ENCODE results near the gene FADS2. TPM values are rescaled to one million over a fixed set of nuclear protein-coding genes. Genes with fewer than 3 reads are reported as not detected.
A peak's percentile ranks its signal among the peaks of the same experiment; 100 is the strongest.

Gene FADS2
- total RNA-seq, 1 experiment from 2014 or later: 20.6 TPM

- peaks cover 5% of the 10 kb centered on the region for H3K36me3 Mint-ChIP-seq (ENCODE audit: insufficient read depth, unreplicated experiment)
- POLR2A ChIA-PET: interaction anchor here (0.6 to 1.7 kb wide), 3 partner anchors 12 to 169 kb away, joined by 4 to 5 read pairs (median 4); partner anchors contain the start of gene TMEM258
- CTCF ChIA-PET: interaction anchor here (0.6 to 1.3 kb wide), 8 partner anchors 11 to 342 kb away, joined by 3 to 5 read pairs (median 3); no protein-coding TSS in a partner anchor
These were observed 48.2 kb upstream of the FADS2 start for GRCh38 chr11:61779666-61780525.

GRCh38 chr11:61780581-61781162, 47.4 kb upstream of the FADS2 start:
- no peak overlapping the region for H3K4me3 Mint-ChIP-seq (ENCODE audit: unreplicated experiment)
- ChIA-PET CTCF (interaction anchor here (0.6 to 1.1 kb wide), 7 partner anchors 10 to 341 kb away, joined by 3 to 5 read pairs (median 3); no protein-coding TSS in a partner anchor), POLR2A (interaction anchor here (0.6 to 1.1 kb wide), 2 partner anchors 11 to 168 kb away, joined by 4 read pairs; no protein-coding TSS in a partner anchor)
- BruUV-seq (replicated peaks): no TSS peak
- TF ChIP-seq CTCF (IDR thresholded peaks at IDR 0.05; ENCODE audit: unreplicated experiment): no peak
- no peaks in the 10 kb centered on the region for H3K9me3 Mint-ChIP-seq (ENCODE audit: unreplicated experiment)
- DNase-seq (ENCODE audit: unreplicated experiment): no peak
- H3K27ac Mint-ChIP-seq (ENCODE audit: low read depth, unreplicated experiment): peak overlapping the region; percentile 11
- no peaks in the 10 kb centered on the region for H3K27me3 Mint-ChIP-seq (ENCODE audit: insufficient read depth, unreplicated experiment)
- intact Hi-C loops (cut with micrococcal nuclease): no loop called here
- no peaks in the 10 kb centered on the region for H3K4me1 Mint-ChIP-seq (ENCODE audit: insufficient read depth, unreplicated experiment)
- peaks cover 4% of the 10 kb centered on the region for H3K36me3 Mint-ChIP-seq (ENCODE audit: insufficient read depth, unreplicated experiment)

More at GRCh38 chr11:61779666-61780525, 48.2 kb upstream of the FADS2 start:
- H3K9me3 Mint-ChIP-seq (ENCODE audit: unreplicated experiment): no peaks in the 10 kb centered on the region
- no peaks in the 10 kb centered on the region for H3K27me3 Mint-ChIP-seq (ENCODE audit: insufficient read depth, unreplicated experiment)
- no peak for DNase-seq (ENCODE audit: unreplicated experiment)
- BruUV-seq (replicated peaks): no TSS peak
- TF ChIP-seq CTCF (IDR thresholded peaks at IDR 0.05; ENCODE audit: unreplicated experiment): no peak
- no peak overlapping the region for H3K27ac Mint-ChIP-seq (ENCODE audit: low read depth, unreplicated experiment)
- no peak overlapping the region for H3K4me3 Mint-ChIP-seq (ENCODE audit: unreplicated experiment)
- intact Hi-C loops (cut with micrococcal nuclease): no loop called here
- no peaks in the 10 kb centered on the region for H3K4me1 Mint-ChIP-seq (ENCODE audit: insufficient read depth, unreplicated experiment)

- H3K27ac Mint-ChIP-seq (ENCODE audit: low read depth, unreplicated experiment): no peak overlapping the region
- peaks cover 4% of the 10 kb centered on the region for H3K36me3 Mint-ChIP-seq (ENCODE audit: insufficient read depth, unreplicated experiment)
- intact Hi-C loops (cut with micrococcal nuclease): no loop called here
- H3K27me3 Mint-ChIP-seq (ENCODE audit: insufficient read depth, unreplicated experiment): no peaks in the 10 kb centered on the region
- no peak for TF ChIP-seq CTCF (IDR thresholded peaks at IDR 0.05; ENCODE audit: unreplicated experiment)
- no peak overlapping the region for H3K4me3 Mint-ChIP-seq (ENCODE audit: unreplicated experiment)
- ChIA-PET CTCF (interaction anchor here (1.0 to 1.5 kb wide), 2 partner anchors 16 to 34 kb away, joined by 3 to 5 read pairs; no protein-coding TSS in a partner anchor), POLR2A (no interaction called here)
- H3K9me3 Mint-ChIP-seq (ENCODE audit: unreplicated experiment): no peaks in the 10 kb centered on the region
- BruUV-seq (replicated peaks): no TSS peak
- no peak for DNase-seq (ENCODE audit: unreplicated experiment)
- no peaks in the 10 kb centered on the region for H3K4me1 Mint-ChIP-seq (ENCODE audit: insufficient read depth, unreplicated experiment)
These were observed 46.5 kb upstream of the FADS2 start for GRCh38 chr11:61781585-61781984.

DNA sequence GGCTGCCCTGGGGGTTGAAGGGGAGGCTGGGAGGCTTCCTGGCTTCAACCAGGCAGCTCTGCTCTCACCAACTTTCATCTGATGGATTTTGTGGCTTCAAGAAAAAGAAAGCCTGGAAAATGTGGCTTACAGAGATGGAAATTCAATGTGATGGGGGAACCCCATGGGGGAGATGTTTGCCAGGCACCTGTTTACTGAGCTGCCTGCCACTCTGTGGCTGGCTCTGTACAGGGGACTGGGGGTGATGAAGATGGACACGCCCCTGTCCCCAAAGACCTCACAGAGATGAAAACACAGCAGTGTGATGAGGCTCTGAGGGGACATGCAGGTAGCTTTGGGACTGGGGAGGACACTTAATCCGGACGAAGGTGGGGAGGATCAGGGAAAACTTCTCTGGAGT, 45.8 kb upstream of the FADS2 start:
- H3K36me3 Mint-ChIP-seq (ENCODE audit: insufficient read depth, unreplicated experiment): peaks cover 4% of the 10 kb centered on the region
- POLR2A ChIA-PET: interaction anchor here (0.6 to 1.5 kb wide), 3 partner anchors 10 to 178 kb away, joined by 3 to 9 read pairs (median 3); partner anchors contain the start of genes FEN1 and TMEM258
- no peak for DNase-seq (ENCODE audit: unreplicated experiment)

More for the DNA sequence above, 45.8 kb upstream of the FADS2 start:
- CTCF ChIA-PET: interaction anchor here (0.6 to 1.5 kb wide), 5 partner anchors 9 to 325 kb away, joined by 3 to 6 read pairs (median 4); no protein-coding TSS in a partner anchor
- no peaks in the 10 kb centered on the region for H3K4me1 Mint-ChIP-seq (ENCODE audit: insufficient read depth, unreplicated experiment)
- intact Hi-C loops (cut with micrococcal nuclease): no loop called here
- H3K4me3 Mint-ChIP-seq (ENCODE audit: unreplicated experiment): no peak overlapping the region
- no peaks in the 10 kb centered on the region for H3K9me3 Mint-ChIP-seq (ENCODE audit: unreplicated experiment)
- no peak for TF ChIP-seq CTCF (IDR thresholded peaks at IDR 0.05; ENCODE audit: unreplicated experiment)
- H3K27ac Mint-ChIP-seq (ENCODE audit: low read depth, unreplicated experiment): no peak overlapping the region
- no peaks in the 10 kb centered on the region for H3K27me3 Mint-ChIP-seq (ENCODE audit: insufficient read depth, unreplicated experiment)
- no TSS peak for BruUV-seq (replicated peaks)
